Measurements from ENCODE around the gene HECW1.
"Not testable (repeated sequence)": the region's sequence is repeated elsewhere in the genome, so short reads cannot be mapped to it uniquely, and the experiment has no call there.

Gene HECW1

DNA sequence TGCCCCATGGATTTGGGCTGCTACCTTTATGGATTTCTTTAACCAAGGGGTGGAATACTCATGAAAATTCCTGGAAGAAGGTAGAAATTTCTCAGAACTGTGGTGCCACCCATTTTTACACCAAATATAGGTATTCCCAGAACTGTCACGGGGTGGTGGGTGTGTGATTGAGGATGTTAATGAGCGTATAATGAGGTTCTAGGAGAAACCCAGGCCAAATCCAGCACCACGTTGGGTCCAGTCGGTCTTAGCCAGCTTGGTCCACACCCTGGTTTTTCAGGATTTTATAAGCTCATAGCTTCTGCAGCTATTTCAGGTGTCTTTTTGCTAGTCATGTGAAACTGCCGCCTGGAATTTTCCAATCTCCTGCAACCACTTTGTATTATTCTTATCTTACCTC lies 83.3 kb downstream of the HECW1 start:
- Histone ChIP-seq H3K4me3 (ENCODE audit: low read depth in 1 of 2, low read length in 2 of 2) (no peak overlapping the region), H3K9ac (ENCODE audit: low read length) (no peak overlapping the region), H3K27ac (ENCODE audit: low read depth, low read length) (no peak overlapping the region), H3K27me3 (ENCODE audit: control insufficient read depth in 1 of 2, insufficient read depth in 2 of 2, low read length in 2 of 2) (no peaks in the 10 kb centered on the region), H3K36me3 (ENCODE audit: insufficient read depth, low read length) (no peaks in the 10 kb centered on the region), H3K9me3 (ENCODE audit: low read length) (no peaks in the 10 kb centered on the region), H3K4me1 (ENCODE audit: insufficient read depth, low read length) (no peaks in the 10 kb centered on the region)

GRCh38 chr7:43196379-43196778 lies 83.9 kb downstream of the HECW1 start:
- Histone ChIP-seq H3K27ac (ENCODE audit: low read depth, low read length) (no peak overlapping the region), H3K36me3 (ENCODE audit: insufficient read depth, low read length) (no peaks in the 10 kb centered on the region), H3K27me3 (ENCODE audit: control insufficient read depth in 1 of 2, insufficient read depth in 2 of 2, low read length in 2 of 2) (no peaks in the 10 kb centered on the region), H3K4me1 (ENCODE audit: insufficient read depth, low read length) (no peaks in the 10 kb centered on the region), H3K9me3 (ENCODE audit: low read length) (no peaks in the 10 kb centered on the region), H3K9ac (ENCODE audit: low read length) (no peak overlapping the region), H3K4me3 (ENCODE audit: low read depth in 1 of 2, low read length in 2 of 2) (no peak overlapping the region)

DNA sequence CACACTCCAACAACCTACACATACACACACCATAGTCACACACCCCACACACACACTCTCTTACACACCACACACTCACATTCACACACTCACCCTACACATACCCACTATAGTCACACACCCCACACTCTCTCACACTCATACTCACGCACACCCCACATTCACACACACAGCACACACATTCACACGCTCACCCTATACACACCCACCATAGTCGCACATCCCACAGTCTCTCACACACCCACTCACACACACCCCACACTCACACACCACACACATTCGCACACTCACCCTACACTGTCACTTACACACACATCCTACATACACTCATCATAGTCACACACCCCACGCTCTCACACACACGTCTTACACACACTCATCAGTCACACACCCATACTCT lies 85.6 kb downstream of the HECW1 start:
- Histone ChIP-seq H3K27ac (ENCODE audit: low read depth, low read length) (no peak overlapping the region), H3K27me3 (ENCODE audit: control insufficient read depth in 1 of 2, insufficient read depth in 2 of 2, low read length in 2 of 2) (no peaks in the 10 kb centered on the region), H3K4me3 (ENCODE audit: low read depth in 1 of 2, low read length in 2 of 2) (no peak overlapping the region), H3K4me1 (ENCODE audit: insufficient read depth, low read length) (no peaks in the 10 kb centered on the region), H3K36me3 (ENCODE audit: insufficient read depth, low read length) (no peaks in the 10 kb centered on the region), H3K9me3 (ENCODE audit: low read length) (no peaks in the 10 kb centered on the region), H3K9ac (ENCODE audit: low read length) (no peak overlapping the region)

- H3K4me3 ChIP-seq (ENCODE audit: low read depth in 1 of 2, low read length in 2 of 2), result no peak overlapping the region
- H3K9ac ChIP-seq (ENCODE audit: low read length), result no peak overlapping the region
- H3K27me3 ChIP-seq (ENCODE audit: control insufficient read depth in 1 of 2, insufficient read depth in 2 of 2, low read length in 2 of 2), result no peaks in the 10 kb centered on the region
- H3K36me3 ChIP-seq (ENCODE audit: insufficient read depth, low read length), result no peaks in the 10 kb centered on the region
- no peak overlapping the region for H3K27ac ChIP-seq (ENCODE audit: low read depth, low read length)
- no peaks in the 10 kb centered on the region for H3K4me1 ChIP-seq (ENCODE audit: insufficient read depth, low read length)
- H3K9me3 ChIP-seq (ENCODE audit: low read length), result no peaks in the 10 kb centered on the region
Observed at GRCh38 chr7:43198599-43199090, 86.2 kb downstream of the HECW1 start.

GRCh38 chr7:43199371-43200160 lies 87.1 kb downstream of the HECW1 start:
- H3K27ac ChIP-seq (ENCODE audit: low read depth, low read length), result no peak overlapping the region
- H3K27me3 ChIP-seq (ENCODE audit: control insufficient read depth in 1 of 2, insufficient read depth in 2 of 2, low read length in 2 of 2), result no peaks in the 10 kb centered on the region
- no peak overlapping the region for H3K9ac ChIP-seq (ENCODE audit: low read length)
- no peak overlapping the region for H3K4me3 ChIP-seq (ENCODE audit: low read depth in 1 of 2, low read length in 2 of 2)
- H3K4me1 ChIP-seq (ENCODE audit: insufficient read depth, low read length), result no peaks in the 10 kb centered on the region
- no peaks in the 10 kb centered on the region for H3K9me3 ChIP-seq (ENCODE audit: low read length)
- no peaks in the 10 kb centered on the region for H3K36me3 ChIP-seq (ENCODE audit: insufficient read depth, low read length)

GRCh38 chr7:43201912-43202311 lies 89.5 kb downstream of the HECW1 start:
- Histone ChIP-seq H3K27ac (ENCODE audit: low read depth, low read length) (no peak overlapping the region), H3K27me3 (ENCODE audit: control insufficient read depth in 1 of 2, insufficient read depth in 2 of 2, low read length in 2 of 2) (no peaks in the 10 kb centered on the region), H3K36me3 (ENCODE audit: insufficient read depth, low read length) (no peaks in the 10 kb centered on the region), H3K9ac (ENCODE audit: low read length) (no peak overlapping the region), H3K4me1 (ENCODE audit: insufficient read depth, low read length) (no peaks in the 10 kb centered on the region), H3K9me3 (ENCODE audit: low read length) (no peaks in the 10 kb centered on the region), H3K4me3 (ENCODE audit: low read depth in 1 of 2, low read length in 2 of 2) (no peak overlapping the region)

- Histone ChIP-seq H3K4me3 (ENCODE audit: low read depth in 1 of 2, low read length in 2 of 2) (no peak overlapping the region), H3K9me3 (ENCODE audit: low read length) (no peaks in the 10 kb centered on the region), H3K27me3 (ENCODE audit: control insufficient read depth in 1 of 2, insufficient read depth in 2 of 2, low read length in 2 of 2) (no peaks in the 10 kb centered on the region), H3K27ac (ENCODE audit: low read depth, low read length) (no peak overlapping the region), H3K36me3 (ENCODE audit: insufficient read depth, low read length) (no peaks in the 10 kb centered on the region), H3K9ac (ENCODE audit: low read length) (no peak overlapping the region), H3K4me1 (ENCODE audit: insufficient read depth, low read length) (no peaks in the 10 kb centered on the region)
Observed at GRCh38 chr7:43204081-43204480, 91.6 kb downstream of the HECW1 start.

- no peaks in the 10 kb centered on the region for H3K27me3 ChIP-seq (ENCODE audit: control insufficient read depth in 1 of 2, insufficient read depth in 2 of 2, low read length in 2 of 2)
- no peak overlapping the region for H3K9ac ChIP-seq (ENCODE audit: low read length)
- no peak overlapping the region for H3K27ac ChIP-seq (ENCODE audit: low read depth, low read length)
- H3K9me3 ChIP-seq (ENCODE audit: low read length), result no peaks in the 10 kb centered on the region
- H3K4me1 ChIP-seq (ENCODE audit: insufficient read depth, low read length), result no peaks in the 10 kb centered on the region
- no peaks in the 10 kb centered on the region for H3K36me3 ChIP-seq (ENCODE audit: insufficient read depth, low read length)
- H3K4me3 ChIP-seq (ENCODE audit: low read depth in 1 of 2, low read length in 2 of 2), result no peak overlapping the region
Observed at GRCh38 chr7:43205171-43205795, 92.8 kb downstream of the HECW1 start.

DNA sequence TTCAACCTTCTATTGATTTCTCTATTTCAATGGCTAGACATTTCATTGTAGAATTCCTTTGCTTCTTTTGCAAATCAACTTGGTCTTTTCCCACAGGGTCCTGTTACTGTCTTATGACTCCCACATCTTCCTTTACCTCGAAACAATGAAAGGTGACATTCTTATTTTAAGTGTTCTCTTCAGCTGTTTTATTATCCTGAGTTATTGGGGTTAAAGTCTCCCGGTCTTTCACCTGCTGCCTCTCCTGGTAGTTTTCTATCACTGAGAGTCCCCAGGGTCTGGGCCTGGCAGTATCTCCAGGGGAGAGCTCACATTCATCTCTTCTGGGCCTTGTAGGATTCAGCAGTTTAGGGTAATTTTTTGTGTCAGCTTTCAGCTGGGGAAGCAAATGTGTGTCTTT lies 95.8 kb downstream of the HECW1 start:
- Histone ChIP-seq H3K27ac (ENCODE audit: low read depth, low read length) (no peak overlapping the region), H3K4me1 (ENCODE audit: insufficient read depth, low read length) (no peaks in the 10 kb centered on the region), H3K27me3 (ENCODE audit: control insufficient read depth in 1 of 2, insufficient read depth in 2 of 2, low read length in 2 of 2) (no peaks in the 10 kb centered on the region), H3K4me3 (ENCODE audit: low read depth in 1 of 2, low read length in 2 of 2) (no peak overlapping the region), H3K9ac (ENCODE audit: low read length) (no peak overlapping the region), H3K36me3 (ENCODE audit: insufficient read depth, low read length) (no peaks in the 10 kb centered on the region), H3K9me3 (ENCODE audit: low read length) (no peaks in the 10 kb centered on the region)

DNA sequence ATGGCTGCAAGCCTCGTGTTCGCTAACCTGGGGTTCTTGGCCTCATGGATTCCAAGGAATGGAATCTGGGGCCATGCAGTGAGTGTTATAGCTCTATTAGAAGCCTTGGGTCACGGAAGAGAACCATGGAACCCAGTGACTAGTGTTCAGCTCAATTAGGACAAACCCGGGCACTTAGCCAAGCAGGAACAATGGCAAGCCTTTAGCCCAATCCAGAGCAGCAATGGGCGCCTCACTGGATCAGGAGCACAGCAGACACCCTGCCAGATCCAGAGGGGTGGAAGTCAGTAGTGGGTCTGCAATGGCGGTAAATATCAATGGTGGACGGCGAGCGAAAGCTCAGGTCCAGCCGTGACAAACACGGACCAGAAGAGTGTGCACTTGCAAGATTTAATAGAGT lies 98.1 kb downstream of the HECW1 start:
- not testable (repeated sequence) for H3K4me1 ChIP-seq (ENCODE audit: insufficient read depth, low read length); H3K9me3 ChIP-seq (ENCODE audit: low read length); H3K36me3 ChIP-seq (ENCODE audit: insufficient read depth, low read length); H3K27me3 ChIP-seq (ENCODE audit: control insufficient read depth in 1 of 2, insufficient read depth in 2 of 2, low read length in 2 of 2); H3K9ac ChIP-seq (ENCODE audit: low read length); H3K4me3 ChIP-seq (ENCODE audit: low read depth in 1 of 2, low read length in 2 of 2); H3K27ac ChIP-seq (ENCODE audit: low read depth, low read length)

DNA sequence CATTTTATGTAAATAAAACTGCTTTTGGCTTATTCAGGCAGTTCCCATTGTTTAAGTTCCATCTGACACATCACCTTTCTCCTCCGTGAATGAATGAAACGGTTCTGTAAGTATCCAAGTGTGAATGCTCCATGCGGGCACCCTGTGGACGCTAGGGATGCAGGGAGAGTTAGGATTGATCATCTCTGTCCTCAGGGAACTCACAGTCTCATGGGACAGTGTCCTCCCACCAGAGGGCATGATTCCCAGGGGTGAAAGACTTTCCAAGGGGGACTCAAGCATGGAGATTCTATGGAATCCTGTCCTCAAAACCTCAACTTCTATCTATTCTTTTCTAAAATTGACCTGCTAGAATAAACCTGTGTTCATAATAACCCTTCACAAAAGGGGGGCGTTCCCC lies 98.8 kb downstream of the HECW1 start:
- Histone ChIP-seq H3K4me3 (ENCODE audit: low read depth in 1 of 2, low read length in 2 of 2) (no peak overlapping the region), H3K36me3 (ENCODE audit: insufficient read depth, low read length) (no peaks in the 10 kb centered on the region), H3K27ac (ENCODE audit: low read depth, low read length) (no peak overlapping the region), H3K27me3 (ENCODE audit: control insufficient read depth in 1 of 2, insufficient read depth in 2 of 2, low read length in 2 of 2) (no peaks in the 10 kb centered on the region), H3K4me1 (ENCODE audit: insufficient read depth, low read length) (no peaks in the 10 kb centered on the region), H3K9me3 (ENCODE audit: low read length) (no peaks in the 10 kb centered on the region), H3K9ac (ENCODE audit: low read length) (no peak overlapping the region)

DNA sequence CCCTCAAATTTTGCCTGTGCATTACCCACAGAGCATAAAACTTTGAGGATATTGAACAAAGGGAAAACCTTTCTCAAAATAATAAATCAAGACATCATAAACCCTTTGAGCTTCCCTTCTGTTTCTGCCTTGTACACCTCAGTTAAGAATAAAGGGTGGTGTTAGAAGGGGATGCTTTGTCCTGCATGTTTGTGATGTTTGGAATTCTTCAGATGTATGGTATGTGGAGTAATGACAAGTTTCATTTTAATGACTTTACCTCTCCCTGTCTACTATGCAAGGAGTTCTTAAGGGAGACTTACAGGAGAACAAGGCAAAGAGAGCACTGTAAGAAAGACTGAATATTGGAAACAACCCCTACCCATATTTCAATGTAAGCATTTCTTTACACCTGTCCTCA lies 99.2 kb downstream of the HECW1 start:
- H3K9ac ChIP-seq (ENCODE audit: low read length), result no peak overlapping the region

More for the DNA sequence above, 99.2 kb downstream of the HECW1 start:
- H3K27me3 ChIP-seq (ENCODE audit: control insufficient read depth in 1 of 2, insufficient read depth in 2 of 2, low read length in 2 of 2), result no peaks in the 10 kb centered on the region
- H3K9me3 ChIP-seq (ENCODE audit: low read length), result no peaks in the 10 kb centered on the region
- H3K4me3 ChIP-seq (ENCODE audit: low read depth in 1 of 2, low read length in 2 of 2), result no peak overlapping the region
- no peak overlapping the region for H3K27ac ChIP-seq (ENCODE audit: low read depth, low read length)
- H3K36me3 ChIP-seq (ENCODE audit: insufficient read depth, low read length), result no peaks in the 10 kb centered on the region
- no peaks in the 10 kb centered on the region for H3K4me1 ChIP-seq (ENCODE audit: insufficient read depth, low read length)
